ENCODE results near the gene PRM1.
A peak's percentile ranks its signal among the peaks of the same experiment; 100 is the strongest.
"Not testable (repeated sequence)": the region's sequence is repeated elsewhere in the genome, so short reads cannot be mapped to it uniquely, and the experiment has no call there.

Gene PRM1

DNA sequence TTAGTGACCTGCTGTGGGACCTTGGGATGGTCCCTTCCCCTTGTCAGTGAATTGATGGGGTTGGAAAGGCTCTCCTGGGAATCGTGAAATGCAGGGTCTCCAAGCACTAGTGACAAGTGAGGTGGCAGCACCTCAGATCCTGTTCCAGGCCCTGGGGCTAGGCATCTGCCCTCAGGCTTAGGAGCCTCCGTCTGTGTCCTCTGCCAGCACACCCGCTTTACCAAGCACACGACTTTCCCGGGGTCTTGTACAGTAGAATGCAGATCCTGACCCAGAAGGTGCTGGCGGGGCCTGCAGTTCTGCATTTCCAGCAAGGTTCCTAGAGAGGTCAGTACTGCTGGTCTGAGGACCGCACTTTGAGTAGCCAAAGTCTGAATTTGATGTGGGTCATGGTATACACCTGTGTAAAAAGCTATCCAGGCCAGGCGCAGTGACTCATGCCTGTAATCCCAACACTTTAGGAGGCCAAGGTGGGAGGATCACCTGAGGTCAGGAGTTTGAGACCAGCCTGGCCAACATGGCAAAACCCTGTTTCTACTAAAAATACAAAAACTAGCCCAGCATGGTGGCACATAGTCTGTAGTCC is 33.3 kb upstream of the PRM1 start:
- no peak for DNase-seq (ENCODE audit: low read depth in 2 of 2)

DNA sequence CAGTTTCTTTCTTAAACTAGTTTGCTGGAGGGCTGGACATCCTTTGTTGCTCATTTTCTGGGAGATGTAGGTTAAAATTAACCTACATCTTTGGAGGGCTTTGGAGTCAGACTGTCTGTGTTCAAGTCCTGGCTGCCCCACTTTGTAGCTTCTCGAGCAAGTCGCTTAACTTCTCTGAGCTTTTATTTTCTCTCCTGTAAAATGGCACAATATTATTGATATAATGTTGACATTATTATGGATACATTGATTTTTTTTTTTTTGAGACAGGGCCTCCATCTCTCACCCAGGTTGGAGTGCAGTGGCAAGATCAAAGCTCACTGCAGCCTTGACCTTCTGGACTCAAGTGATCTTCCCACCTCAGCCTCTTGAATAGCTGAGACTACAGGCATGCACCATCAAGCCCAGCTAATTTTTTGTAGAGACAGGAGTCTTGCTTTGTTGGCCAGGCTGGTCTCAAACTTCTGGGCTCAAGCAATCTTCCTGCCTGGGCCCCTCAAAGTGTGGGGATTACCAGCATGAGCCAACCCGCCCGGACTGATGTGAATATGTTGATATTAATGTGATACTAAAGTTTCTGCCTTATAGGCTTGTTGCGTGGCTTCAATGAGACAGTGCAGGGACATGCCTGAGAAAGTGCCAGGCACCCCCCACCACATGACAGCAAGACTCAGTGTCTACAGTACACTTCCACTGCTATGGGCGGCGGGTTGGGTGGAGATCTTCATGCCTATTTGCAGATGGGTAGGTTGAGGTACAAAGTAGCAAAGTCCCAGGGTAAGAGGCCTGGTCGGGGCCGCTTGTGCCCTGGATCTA is 32.6 kb upstream of the PRM1 start:
- no peak for DNase-seq (ENCODE audit: low read depth in 2 of 2)

DNA sequence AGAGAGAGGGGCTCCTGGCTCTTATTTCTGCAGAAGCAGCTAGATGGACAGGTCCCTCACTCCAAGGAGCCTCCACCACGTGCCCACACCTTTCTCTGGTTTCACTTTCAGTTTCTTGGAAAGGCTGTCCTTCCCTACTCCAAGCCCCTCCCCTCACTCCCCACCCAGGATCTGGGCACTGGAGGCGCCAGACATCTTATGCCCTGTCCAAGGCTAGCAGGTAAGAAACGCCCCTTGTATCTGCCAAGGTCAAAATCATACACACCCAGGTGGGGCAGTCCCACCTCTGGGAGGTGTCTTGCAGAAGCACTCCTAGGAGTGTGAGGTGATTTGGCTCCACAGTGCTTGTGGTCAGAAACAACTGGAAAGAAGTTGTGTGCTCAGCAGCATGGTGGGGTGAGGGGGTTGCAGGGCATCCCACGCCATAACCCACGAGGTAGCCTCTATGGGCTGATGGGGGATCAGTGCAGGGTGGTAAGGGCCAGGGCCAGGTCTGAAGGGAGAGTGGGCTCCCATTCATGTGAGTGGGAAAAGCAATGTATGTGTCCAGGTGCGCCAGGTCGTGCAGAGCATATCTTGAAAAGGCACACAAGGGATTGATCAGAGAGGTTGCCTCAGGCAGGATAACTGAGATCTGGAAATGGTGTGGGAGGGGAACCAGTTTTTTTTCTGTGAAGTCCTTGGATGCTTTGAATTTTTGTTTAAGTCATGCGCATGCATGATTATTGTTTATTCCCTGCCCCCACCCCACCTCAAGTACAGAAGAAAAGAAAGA is 31.8 kb upstream of the PRM1 start:
- DNase-seq (ENCODE audit: low read depth in 2 of 2): peak in 1 of 2 experiments; percentile 31

DNA sequence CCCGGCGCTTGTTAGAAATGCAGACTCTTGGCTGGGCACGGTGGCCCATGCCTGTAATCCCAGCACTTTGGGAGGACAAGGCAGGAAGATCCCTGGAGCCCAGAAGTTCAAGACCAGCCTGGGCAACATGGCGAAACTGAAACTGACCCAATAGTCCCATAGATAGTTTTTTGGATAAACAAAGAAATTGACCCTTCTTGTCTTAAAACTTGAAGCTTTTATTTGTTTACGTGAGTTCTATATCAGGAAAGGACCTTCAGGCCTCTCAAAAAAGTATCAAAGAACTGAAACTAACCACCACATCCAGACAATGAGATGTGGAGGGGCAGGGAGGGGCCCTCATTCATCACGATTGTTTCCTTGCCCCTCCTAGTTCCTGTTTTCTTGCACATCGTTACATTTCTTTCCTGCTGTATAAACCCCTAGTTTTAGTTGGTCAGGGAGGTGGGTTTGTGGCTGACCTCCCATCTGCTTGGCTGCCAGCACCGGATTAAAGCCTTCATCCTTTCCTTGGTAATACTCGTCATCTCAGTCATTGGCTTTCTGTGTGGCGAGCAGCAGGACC is 29.9 kb upstream of the PRM1 start:
- DNase-seq (ENCODE audit: low read depth in 2 of 2): no peak

DNA sequence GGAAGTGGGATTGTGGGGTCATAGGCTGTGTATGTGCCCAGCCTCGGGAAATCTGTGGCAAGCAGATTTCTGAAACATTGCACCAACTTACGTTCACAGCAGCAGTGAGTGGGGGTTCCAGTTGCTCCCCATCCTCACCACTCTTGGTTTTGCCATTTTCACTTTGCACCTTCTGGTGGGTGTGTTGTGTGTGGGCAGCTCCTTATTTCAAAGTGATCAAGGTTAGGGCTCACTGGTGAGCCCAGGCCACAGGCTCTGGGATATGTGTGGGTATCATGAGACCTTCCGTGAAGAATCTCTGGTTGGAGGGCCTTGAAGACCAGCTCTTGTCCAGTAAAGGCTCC is 29.5 kb upstream of the PRM1 start:
- no peak for DNase-seq (ENCODE audit: low read depth in 2 of 2)

DNA sequence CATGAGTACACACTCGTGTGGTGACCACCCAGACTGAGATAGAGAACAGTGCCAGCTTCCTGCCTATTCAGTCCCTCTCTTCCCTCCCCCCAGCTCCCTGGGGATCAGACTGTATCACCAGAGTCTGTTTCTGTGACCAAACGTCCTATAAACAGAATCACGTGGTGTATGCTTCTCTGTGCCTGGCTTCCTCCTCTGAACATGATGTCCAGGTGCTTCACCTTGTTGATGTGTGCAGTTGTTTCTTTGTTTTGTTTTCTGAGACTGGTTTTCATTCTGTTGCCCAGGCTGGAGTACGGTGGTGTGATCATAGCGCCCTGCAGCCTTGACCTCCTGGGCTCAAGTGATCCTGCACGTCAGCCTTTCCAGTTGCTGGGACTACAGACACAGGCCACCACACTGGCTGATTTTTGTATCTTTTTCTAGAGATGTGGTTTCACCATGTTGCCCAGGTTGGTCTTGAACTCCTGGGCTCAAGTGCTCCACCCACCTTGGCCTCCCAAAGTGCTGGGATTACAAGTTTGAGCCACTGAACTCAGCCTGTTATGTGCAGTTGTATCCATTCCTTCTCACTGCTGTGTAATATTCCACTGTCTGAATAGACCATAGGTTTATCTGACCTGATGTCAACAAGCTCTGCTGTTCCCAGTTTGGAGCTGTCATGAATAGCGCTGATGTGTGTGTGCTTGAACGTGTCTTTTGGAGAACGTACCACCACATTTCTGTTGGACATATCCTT is 28.9 kb upstream of the PRM1 start:
- no peak for DNase-seq (ENCODE audit: low read depth in 2 of 2)

DNA sequence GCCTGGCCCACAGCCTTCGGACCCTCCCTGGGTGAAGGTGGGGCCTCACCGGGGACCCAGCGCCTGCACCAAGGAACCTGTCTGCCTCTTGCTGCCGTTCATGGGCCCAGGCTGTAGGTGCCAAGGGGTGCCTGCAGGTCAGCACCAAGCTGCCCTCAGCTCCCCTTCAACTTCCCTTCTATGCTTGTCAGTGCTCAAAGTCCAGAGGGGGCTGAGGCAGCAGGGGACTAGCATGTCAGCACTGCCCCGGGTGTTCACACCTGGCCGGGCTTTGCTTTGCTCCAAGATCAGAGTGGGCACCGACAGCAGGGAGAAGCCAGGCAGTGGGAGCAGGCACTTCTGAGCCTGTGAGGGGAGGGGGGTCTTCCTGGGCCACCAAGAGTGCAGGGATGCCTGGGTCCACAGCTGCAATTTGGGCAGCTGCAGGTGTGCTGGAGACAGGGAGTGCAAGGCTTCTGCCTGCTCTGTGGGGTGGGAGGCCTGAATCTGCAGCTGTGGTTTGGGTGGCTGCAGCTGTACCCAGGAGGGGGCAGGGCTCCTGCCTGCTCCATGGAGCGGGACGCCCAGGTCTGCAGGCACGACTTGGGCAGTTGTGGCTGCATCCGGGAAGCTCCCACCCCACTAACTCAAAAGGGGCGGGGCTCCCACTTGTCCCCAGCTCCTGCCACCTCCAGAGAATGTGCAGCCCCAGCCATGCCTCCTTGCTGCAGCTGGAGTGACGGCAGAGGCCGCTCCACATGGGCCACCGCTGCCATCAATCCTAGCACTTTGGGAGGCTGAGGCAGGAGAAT is 27.6 kb upstream of the PRM1 start:
- no peak for DNase-seq (ENCODE audit: low read depth in 2 of 2)

DNA sequence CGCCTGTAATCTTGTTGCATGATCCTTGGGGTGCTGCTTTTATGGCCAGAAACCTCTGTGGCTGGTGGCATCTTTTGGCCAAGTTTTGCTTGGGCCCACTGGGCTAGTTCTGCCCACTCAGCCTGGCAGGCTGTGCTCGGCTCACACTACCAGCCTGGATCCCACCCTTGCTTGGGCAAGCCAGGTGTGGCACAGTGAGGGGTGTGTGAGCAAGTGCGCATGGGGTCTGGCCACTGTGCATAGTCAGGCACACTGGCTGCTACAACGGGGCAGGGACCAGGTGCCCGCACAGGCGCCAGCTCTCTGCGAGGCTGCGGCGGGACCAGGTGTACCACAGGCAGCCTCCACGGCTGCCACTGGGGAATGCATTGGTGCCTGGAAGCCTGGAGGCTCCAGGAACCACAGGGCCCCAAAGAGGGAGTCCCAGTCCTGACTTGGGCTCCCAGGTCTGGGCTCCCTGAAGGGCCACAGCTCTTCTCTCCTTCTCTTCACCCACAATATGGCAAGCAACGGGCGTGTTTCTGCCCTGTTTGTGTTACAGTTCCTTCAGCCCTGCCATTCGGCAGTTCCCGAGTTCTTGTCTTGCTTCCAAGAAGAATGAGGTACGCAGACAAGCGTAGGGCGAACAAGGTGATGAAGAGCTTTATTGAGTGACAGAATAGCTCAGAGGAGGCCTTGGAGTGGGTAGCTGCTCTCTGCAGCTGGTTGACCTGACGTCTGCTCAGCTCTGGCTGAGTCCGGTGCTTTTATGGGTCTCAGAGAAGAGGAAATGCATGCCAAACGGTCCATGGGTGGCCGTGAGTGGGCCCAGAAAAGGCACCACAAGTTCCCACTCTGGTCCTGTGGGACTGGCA is 26.7 kb upstream of the PRM1 start:
- no peak for DNase-seq (ENCODE audit: low read depth in 2 of 2)

DNA sequence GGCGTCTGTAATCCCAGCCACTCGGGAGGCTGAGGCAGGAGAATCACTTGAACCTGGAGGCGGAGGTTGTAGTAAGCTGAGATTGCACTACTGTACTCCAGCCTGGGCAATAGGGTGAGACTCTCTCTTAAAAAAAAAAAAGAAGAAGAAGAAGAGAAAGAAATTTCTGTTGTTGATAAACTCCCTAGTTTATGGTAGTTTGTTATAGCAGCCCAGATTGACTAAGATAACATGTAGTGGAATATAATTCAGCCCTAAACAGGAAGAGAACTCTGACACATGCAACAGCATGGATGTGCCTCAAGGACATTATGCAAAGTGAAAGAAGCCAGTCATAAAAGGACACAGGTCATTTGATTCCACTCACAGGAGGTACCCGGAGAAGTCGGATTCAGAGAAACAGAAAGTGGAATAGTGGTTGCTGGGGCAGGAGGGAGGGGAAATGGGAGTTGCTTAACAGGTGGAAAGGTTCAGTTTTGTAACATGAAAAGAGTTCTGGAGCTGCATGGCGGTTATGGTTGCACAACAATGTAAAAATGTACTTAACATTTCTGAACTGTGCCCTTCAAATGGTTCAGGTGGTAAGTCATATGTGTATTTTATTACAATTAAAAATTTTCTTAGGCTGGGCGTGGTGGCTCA is 26.0 kb upstream of the PRM1 start:
- DNase-seq (ENCODE audit: low read depth in 2 of 2): no peak

DNA sequence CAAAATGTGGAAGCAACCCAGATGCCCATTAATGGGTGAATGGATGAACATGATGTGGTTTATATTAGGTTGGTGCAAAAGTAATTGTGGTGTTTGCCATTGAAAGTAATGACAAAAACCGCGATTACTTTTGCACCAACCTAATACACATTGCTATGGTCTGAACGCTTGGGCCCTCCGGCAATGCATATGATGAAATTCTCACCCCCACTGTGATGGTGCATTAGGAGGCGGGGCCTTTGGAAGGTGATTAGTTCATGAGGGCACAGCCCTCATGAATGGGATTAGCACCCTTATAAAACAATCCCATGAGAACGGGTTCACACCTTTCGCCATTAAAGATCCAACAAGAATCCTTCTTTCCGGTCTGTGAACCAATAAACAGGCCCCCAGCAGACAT is 25.3 kb upstream of the PRM1 start:
- no peak for DNase-seq (ENCODE audit: low read depth in 2 of 2)

DNA sequence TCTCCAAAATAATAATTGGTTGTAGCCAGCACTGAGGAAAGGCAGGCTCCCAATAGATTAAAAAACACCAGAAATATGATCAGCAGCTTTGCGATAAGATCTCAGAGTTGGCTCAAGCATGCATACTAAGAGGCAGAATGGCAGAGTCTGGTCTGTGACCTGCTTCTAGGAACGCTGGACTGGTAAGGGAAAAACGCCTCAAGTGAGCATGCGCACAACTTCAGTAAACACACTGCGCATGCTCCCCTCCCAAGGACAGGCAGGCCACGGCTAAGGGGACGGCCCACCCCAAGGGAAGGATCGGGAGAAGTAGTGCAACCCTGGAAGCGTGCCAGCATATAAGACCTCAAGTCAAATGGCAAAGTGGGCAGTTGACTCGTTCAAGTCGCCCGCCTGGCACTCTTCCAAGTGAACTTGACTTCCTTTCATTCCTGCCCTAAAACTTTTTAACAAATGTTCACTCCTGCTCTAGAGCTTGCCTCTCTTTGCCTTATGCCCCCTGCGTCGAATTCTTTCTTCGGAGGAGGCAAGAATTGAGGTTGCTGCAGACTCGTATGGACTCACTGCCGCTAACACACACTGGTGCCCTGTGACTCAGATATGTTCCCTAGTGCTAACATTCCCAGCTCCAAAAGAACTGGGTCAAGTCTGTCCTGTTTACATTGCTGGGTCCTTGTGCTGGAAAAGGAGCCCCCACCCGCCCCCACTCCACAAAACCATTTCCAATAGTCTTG is 22.4 kb upstream of the PRM1 start:
- DNase-seq (ENCODE audit: low read depth in 2 of 2): no peak

DNA sequence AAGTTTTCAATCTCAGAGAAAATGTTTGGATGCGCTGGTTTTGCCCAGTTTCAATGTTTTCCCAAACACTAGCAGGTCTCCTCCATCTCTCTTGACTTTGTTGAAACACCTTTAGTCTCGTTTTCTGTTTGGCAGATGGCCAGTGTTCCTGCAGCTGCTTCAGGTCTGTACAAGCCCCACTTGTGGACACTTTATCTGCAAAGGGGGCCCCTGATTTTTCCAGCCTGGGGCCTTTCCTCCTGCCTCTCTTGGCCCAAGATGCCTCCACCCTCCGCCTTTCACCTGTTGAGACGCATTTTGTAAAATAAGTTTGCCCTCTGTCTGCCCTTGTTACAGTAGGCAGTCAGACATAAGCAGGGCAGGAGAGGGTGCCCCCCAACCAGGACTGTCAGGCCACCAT is 21.8 kb upstream of the PRM1 start:
- no peak for DNase-seq (ENCODE audit: low read depth in 2 of 2)

DNA sequence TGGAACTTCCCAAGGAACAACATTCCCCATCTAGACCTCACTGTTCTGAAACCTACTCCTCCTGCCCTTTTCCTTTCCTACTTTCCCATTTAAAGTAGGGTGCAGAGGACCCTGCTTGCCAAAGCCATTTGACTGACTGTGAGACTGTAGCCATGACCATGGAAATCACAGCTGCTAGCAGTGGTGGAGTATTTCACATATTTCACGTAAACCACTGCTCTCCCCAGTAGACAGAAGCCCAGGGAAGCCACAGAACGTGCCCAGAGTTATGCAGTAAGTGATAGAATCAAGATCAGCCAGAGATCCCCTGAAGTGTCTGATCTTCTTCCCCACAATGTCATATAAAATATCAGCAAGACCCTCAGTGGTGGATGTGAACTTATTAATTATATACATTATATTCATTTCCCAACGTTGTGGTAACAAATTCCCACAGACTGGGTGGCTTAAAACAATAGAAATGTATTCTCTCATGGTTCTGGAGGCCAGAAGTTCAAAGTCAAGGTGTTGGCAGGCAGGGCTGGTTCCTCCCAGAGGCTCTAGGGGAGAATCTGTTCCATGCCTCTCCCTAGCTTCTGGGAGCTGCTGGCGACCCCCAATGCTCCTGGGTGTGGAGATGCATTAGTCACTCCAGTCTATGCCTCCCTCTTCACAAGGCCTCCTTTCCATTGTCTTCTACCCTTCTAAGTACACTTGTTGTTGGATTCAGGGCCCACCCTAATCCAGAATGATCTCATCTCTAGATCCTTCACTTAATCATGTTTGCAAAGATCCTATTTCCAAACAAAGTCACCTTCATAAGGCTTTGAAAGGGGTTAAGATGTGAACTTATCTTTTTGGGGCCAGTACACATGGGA is 20.7 kb upstream of the PRM1 start:
- DNase-seq (ENCODE audit: low read depth in 2 of 2): no peak

DNA sequence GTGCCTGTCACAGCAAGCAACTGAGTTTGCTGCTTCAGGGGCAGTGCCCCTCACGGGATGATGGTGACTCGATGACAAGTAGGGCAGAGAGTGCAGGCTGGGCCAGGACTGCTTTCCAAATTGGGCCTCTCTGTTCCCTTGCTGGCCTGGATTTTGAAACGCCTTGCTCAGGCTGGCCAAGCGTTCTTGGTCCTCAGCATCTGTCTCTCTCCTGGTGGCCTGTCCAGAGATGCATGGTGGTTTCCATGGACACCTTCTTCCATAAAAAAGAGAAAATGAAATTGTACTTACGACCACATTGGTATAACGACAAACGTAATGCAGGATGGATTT is 19.4 kb upstream of the PRM1 start:
- DNase-seq (ENCODE audit: low read depth in 2 of 2): no peak

DNA sequence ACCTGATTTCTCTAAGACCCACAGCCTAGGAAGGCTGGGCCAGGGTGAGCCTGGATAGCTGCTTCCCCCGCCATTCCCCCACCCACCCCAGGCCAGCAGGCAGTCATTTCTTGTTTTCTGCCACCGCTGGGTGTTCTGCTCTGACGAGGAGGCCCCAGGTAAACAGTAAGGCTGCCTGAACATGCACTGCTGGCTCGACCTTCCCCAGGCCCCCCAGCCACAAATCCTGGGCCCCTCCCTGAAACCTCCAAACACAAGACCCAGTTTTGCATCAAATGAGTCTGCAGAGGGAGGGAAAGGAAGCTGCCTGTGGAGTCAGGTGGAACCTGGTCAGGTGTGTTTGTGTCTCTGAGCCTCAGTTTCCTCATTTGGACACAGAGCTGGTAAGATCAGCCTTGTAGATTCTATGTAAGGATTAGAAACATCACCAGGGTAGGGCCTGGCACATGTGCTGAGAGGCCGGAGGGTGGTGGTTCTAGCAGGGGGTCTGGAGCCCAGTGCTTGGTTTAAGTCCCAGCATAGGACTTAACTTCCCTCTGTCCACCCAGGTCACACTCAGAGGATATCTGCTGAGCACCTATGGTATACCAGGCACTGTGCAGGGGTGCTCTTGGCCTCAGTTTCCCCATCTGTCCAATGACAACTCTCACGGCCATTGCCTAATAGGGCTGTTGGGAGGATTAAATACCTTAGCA is 18.9 kb upstream of the PRM1 start:
- DNase-seq (ENCODE audit: low read depth in 2 of 2): no peak

DNA sequence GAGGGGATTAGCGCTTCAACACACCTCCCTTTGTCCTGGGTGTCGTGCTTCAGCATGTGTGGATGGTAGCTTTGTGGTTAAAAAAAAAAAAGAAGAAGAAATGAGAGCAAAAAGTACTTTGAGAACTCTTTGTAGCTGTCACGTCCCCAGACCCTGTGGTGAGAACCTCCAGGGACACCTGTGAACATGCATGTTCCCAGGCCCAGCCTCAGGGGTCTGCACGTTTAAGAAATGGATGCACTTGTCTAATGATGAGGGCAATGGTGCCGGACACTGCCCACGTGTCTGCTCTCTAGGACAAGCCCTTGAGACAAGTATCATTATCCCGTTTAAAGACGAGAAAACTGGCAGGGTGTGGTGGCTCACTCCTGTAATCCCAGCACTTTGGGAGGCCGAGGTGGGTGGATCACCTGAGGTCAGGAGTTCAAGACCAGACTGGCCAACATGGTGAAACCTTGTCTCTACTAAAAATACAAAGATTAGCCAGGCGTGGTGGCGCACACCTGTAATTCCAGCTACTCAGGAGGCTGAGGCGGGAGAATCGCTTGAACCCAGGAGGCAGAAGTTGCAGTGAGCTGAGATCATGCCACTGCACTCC is 17.9 kb upstream of the PRM1 start:
- DNase-seq (ENCODE audit: low read depth in 2 of 2): not testable (repeated sequence)
